B cell (primary cell): Measurements from ENCODE around the gene TSPAN14.

Experiments used
- CTCF ChIP-seq: fragments of 200-600 bp; IDR thresholded peaks from one replicate; pipeline ENCODE4 v1.8.0; 2022; ENCODE audit warnings: antibody characterized with exemption, mild to moderate bottlenecking
- EZH2 ChIP-seq: IDR thresholded peaks from 2 replicates; pipeline ENCODE4 v1.6.1; 2012; ENCODE audit warnings: borderline replicate concordance, low read depth, mild to moderate bottlenecking, moderate library complexity, low read length; ENCODE audit not compliant: insufficient read depth, poor library complexity, severe bottlenecking

GRCh38 chr10:80501913-80502521, 47.9 kb downstream of the TSPAN14 start:
- no peak for TF ChIP-seq CTCF
- no peak for TF ChIP-seq EZH2
